Cortex of kidney (tissue), 1 donor: ENCODE results near the gene URB2.
"Not testable (repeated sequence)": the region's sequence is repeated elsewhere in the genome, so short reads cannot be mapped to it uniquely, and the experiment has no call there.

Source experiments
- DNase-seq: peaks from one replicate; lab custom pipeline; 2025; lab: John Stamatoyannopoulos, UW

The URB2 gene

DNA sequence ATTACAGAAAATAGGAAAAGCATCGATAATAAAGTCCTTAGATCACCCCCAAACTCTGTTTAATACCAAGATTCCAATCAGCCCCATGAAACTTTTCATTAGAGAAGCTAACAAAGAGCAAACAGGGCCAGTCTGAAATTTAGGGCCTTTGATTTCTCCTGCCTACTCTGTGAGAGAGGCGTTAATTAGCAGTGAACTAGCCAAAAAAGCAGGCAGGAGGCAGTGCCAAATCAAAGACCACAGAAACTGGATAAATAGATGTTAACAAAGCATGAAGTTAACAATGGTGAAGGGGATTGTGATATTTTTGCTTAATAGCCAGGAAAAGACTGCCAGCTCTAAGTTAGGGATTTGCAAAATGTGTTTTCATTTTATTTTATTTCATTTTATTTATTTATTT, 11.3 kb upstream of the URB2 start:
- no peak for DNase-seq

DNA sequence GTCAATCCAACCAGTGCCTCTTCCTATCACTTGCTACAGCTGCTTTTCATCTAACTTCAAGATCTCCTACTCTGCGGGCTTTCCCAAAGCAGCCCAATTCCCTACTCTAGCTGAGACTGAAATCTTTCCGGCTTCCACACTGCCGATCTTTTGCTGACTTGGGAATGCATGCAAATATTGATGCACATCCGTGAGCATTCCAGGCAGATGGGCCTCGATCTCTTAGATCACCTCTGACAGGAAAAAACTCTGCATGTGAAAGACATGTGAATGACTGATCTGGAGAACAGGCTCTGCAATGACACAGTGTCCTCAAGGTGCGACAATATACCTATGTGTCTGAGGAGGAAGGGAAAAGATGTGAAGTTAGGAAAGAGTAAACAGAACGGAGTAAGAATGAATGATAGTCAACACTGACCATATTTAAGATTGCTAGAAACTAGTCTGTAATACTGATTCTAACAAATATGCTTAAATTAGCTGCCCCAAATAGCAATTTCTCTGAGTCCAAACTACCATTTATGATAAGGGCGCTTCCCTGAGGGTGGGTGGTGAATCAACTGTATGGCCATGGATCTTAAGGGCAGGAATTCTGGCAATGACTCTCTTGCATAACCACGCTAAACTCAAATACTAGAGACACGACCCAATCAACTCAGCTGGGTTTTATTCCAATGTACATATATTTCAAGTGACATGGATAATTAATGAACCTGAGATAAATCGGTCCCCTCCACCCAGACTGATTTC, 8.5 kb upstream of the URB2 start:
- no peak for DNase-seq

GRCh38 chr1:229619002-229619401, 7.0 kb upstream of the URB2 start:
- no peak for DNase-seq

- DNase-seq = no peak
These were observed 6.4 kb upstream of the URB2 start for GRCh38 chr1:229619614-229620013.

- no peak for DNase-seq
These were observed 5.2 kb upstream of the URB2 start for GRCh38 chr1:229620876-229621275.

DNA sequence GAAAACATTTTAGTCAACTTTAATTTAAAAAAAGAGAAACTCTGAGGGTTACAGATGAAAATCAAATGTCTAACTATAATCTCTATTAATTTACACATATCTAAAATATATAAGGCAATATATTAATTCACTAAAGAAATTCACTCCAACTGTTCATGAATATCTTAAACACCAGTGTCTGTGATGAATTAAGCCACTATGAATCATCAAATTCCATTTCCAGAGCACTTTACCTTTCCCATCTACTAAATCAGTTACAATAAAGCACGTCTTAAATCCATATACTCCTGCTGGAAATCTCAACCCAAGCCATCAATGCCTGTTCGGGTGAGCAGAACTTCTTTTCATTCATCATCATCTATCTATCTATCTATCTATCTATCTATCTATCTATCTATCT, 4.4 kb upstream of the URB2 start:
- DNase-seq = no peak

- DNase-seq = not testable (repeated sequence)
These were observed 3.4 kb upstream of the URB2 start for GRCh38 chr1:229622641-229623120.

DNA sequence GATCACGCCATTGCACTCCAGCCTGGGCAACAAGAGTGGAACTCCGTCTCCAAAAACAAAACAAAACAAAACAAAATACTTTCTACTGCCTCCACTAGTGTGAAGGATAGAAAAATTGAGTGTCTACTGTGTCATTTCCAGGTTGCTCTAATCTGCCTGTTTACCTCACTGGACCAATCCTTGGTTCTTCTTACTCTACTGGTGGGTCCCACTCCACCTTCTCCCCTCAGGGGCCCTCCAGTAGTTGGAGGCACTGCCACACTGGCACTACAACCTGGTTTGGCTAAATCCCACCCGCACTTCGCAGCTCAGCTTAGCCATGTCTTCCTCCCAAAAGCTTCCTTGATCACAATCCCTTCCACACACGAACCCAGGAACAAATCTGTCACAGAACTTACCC, 2.8 kb upstream of the URB2 start:
- no peak for DNase-seq

DNA sequence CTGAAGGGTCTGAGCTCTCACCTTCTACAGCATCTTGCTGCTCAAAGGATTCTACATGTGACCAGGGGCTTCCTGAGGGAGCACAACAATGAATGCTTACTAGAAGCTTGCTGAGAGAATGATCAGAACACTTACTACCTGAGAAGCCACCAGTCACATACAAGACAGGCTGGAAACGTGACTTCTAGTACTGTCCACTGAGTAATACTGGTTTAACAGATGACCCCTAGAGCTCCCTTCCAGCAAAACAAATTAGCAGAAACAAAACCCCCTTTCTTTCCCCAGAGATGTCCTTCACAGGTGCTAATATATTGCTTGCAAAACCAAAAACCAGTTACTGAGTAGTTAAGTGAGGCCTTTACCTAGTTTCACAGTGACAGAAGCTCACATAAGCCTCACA, 2.2 kb upstream of the URB2 start:
- no peak for DNase-seq

DNA sequence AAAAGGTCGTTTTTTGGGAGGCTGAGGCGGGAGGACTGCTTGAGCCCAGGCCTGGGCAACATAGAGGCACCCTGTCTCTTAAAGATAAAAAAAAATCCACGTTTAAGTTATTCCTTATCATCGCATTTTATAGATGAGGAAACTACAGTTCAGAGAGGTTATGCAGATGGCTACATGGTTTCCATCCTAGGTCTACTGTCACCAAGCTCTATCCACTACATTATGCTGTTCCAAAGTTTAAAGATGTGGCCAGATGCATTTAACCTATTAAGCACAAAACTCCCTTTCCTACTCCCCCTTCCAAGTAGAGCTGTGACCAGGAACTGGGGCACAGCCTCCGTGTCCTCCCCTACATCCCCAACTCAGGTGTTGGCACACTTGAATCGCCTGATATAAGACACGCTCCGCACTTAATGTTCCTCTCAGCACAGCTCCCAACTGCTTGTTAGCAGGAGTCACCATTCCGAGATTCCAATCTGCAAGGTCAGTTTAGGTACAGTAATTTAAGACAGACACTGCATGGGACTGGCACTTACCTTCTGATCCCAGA, 1.5 kb upstream of the URB2 start:
- DNase-seq = no peak

GRCh38 chr1:229625071-229625914, 754 bp upstream of the URB2 start:
- DNase-seq = no peak

DNA sequence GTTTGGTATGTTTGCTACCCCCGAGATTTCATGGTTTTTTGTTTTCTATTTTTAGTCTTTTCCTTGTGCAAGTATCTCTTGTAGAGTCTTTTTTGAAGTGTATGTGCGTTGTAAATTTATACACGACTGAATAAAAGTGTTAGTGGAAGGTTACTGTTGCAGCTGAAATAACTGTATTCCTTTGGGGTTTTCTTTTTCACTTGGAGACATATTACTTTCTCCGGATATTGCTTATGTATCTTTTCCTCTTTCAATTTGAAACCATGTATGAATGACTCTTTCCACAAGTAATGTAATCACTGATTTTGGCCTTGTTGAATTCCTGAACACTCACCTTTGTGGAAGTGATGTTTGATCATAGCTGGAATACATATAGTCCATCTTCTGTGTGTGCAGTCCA, 956 bp downstream of the URB2 start:
- no peak for DNase-seq

- DNase-seq = no peak
These were observed 3.2 kb downstream of the URB2 start for GRCh38 chr1:229629261-229629660.

- DNase-seq = no peak
These were observed 5.1 kb downstream of the URB2 start for GRCh38 chr1:229631148-229631547.

- DNase-seq = no peak
These were observed 5.9 kb downstream of the URB2 start for GRCh38 chr1:229631966-229632365.

DNA sequence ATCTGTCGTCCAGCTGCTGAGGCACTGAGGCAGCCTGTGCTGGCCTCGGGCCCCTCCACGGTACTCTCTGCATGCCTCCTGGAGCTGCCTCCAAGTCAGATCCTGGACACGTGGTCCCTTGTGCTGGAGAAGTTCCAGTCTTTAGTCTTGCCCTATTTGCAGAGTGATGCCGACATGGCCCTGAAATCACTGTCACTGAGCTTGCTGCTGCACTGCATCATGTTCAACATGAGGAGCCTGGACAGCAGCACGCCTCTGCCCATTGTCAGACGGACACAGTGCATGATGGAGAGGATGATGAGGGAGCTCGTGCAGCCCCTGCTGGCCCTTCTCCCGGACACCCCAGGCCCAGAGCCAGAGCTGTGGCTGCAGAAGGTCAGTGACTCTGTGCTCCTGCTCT, 10.0 kb downstream of the URB2 start:
- DNase-seq = no peak

DNA sequence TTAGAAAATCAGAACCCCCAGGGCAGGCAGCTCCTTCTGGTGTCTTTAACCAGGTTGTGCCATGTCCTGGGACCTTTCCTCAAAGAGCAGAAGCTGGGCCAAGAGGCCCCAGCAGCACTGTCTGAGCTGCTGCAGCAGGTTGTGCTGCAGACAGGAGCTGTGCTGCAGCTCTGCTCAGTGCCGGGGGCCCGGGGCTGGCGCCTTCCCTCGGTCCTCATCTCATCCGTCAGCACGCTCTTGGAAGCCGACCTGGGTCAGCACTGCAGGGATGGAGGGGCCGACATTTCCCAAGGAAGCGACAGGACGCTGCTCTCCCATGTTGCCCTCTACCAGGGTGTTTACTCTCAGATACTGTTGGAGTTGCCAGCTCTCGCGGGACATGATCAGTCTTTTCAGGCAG, 11.7 kb downstream of the URB2 start:
- DNase-seq = no peak

GRCh38 chr1:229640455-229640854, 14.4 kb downstream of the URB2 start:
- DNase-seq = no peak

GRCh38 chr1:229641306-229641705, 15.3 kb downstream of the URB2 start:
- DNase-seq = no peak

- DNase-seq = no peak
These were observed 16.3 kb downstream of the URB2 start for GRCh38 chr1:229642376-229642775.

- no peak for DNase-seq
These were observed 16.9 kb downstream of the URB2 start for GRCh38 chr1:229642970-229643369.

- no peak for DNase-seq
These were observed 18.1 kb downstream of the URB2 start for GRCh38 chr1:229643996-229644745.
